Sciatic nerve (tissue), 2 donors: Measurements from ENCODE around the gene PSPH. TPM values are rescaled to one million over a fixed set of nuclear protein-coding genes. Genes with fewer than 3 reads are reported as not detected.
A peak's percentile ranks its signal among the peaks of the same experiment; 100 is the strongest.
"Not testable (repeated sequence)": the region's sequence is repeated elsewhere in the genome, so short reads cannot be mapped to it uniquely, and the experiment has no call there.

Experiments used
- ATAC-seq: fragments of 200-7000 bp; cut with Tn5 transposase; one replicate; pipeline ENCODE4 v1.9.1; 2020; ENCODE audit warnings: mild to moderate bottlenecking, moderate library complexity
- DNase-seq: peaks from one replicate; pipeline ENCODE4 v3.0.0-alpha.2; 2020; ENCODE audit warnings: low spot score
- intact Hi-C: fragments of 100-400 bp; cut with DNase I; formaldehyde crosslinking; loops from one replicate; pipeline ENCODE4 v1.14.2; 2022
- total RNA-seq: library from RNA; stranded (reverse); fragmentation: NEBNext Ultra II Directional; extraction: Animal tissue kit (Norgen Biotek cat#: 25700); gene quantifications from one replicate; pipeline ENCODE4 v1.2.1, GENCODE V29; 2021
- donor health status: DM: no; HTN: no; CAD: no.
- donor health status: DM: no; HTN: no; CAD: no.

PSPH gene
- total RNA-seq, 1 donor from 2014 or later: 11.5 TPM

- intact Hi-C loops, ATAC-seq: not testable (repeated sequence)
- peak; percentile 49 for DNase-seq
Observed at GRCh38 chr7:56066376-56066775, 15.1 kb upstream of the PSPH start.

GRCh38 chr7:56063882-56064625 is 12.8 kb upstream of the PSPH start, which contains the start of gene SUMF2:
TSS of gene SUMF2 (plus strand) at chr7:56064286. CDS start at chr7:56064312, 26 bp downstream.
- intact Hi-C loops: no loop called here
- ATAC-seq (peak; percentile 100), DNase-seq (peak; percentile 95)

GRCh38 chr7:56063500-56063881 is 12.2 kb upstream of the PSPH start:
- intact Hi-C loops: no loop called here
- ATAC-seq: no peak
- peak; percentile 4 for DNase-seq

DNA sequence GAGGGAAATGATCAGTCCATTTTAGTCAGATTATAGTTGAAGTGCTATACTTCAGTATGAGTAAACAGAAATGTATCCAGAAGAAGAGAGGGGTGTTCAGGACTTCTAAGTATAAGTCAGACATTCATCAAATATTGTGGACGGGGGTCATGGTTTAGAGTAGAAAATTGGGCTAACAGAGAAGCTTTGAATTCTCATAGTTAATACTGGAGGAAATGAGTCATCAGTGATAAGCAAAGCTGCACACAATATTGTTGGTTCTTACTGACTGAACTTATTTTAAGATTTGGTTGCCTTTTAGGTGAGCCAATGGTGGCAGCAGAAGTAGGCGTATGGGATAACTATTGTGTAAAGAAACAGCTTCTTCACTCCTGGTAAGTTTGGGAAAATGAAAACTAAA is 11.1 kb upstream of the PSPH start:
- intact Hi-C loops: no loop called here
- no peak for ATAC-seq
- no peak for DNase-seq

DNA sequence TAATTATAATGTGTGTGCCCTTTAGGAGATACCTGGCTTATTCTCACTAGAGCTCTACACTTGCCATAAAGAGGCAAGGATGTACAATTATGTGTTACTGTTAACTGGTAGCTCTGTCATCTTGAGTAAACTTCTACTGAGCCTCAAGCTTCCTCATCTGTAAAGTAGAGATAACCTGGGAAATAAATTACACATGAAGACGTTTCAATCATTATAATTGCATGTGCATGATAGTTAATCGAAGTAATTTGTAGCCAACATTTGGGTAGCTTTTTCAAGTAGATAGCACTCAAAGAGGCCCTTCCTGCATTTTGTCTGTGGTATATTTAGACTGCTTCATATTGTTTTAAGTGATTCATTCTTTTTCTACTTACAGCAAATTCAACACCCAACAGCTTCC is 2.7 kb upstream of the PSPH start:
- intact Hi-C loops: no loop called here
- DNase-seq (no peak), ATAC-seq (no peak)

GRCh38 chr7:56053379-56053778 is 2.1 kb upstream of the PSPH start:
- DNase-seq (peak; percentile 21), ATAC-seq (no peak)
- intact Hi-C loops: no loop called here

DNA sequence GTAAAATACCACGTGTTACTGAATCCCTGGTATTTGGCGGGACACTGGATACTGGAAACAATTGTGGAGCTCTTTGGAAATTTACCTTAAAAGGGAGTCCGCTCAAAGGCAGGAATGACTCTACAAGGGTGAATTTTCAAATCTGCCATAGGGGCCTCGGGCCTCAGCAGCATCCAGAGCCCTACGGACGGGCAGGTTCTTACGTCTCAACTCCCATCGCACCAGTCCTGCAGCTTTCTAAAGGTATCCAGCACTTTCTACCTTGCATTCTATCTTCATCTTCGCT is 248 bp downstream of the PSPH start:
- intact Hi-C loops: no loop called here
- DNase-seq (no peak), ATAC-seq (no peak)

DNA sequence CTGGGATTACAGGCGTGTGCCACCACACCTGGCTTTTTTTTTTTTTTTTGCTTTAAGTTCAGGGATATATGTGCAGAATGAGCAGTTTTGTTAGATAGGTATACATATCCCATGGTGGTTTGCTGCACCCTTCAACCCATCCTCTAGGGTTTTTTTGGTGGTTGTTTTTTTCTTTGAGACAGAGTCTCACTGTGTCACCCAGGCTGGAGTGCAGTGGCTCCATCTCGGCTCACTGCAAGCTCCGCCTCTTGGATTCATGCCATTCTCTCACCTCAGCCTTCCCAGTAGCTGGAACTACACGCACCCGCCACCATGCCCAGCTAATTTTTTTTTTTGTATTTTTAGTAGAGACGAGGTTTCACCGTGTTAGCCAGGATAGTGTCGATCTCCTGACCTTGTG is 2.5 kb downstream of the PSPH start:
- intact Hi-C loops, ATAC-seq: not testable (repeated sequence)
- peak; percentile 55 for DNase-seq

- intact Hi-C loops: no loop called here
- ATAC-seq: no peak
- no peak for DNase-seq
Observed at GRCh38 chr7:56048245-56048644, 3.0 kb downstream of the PSPH start.

DNA sequence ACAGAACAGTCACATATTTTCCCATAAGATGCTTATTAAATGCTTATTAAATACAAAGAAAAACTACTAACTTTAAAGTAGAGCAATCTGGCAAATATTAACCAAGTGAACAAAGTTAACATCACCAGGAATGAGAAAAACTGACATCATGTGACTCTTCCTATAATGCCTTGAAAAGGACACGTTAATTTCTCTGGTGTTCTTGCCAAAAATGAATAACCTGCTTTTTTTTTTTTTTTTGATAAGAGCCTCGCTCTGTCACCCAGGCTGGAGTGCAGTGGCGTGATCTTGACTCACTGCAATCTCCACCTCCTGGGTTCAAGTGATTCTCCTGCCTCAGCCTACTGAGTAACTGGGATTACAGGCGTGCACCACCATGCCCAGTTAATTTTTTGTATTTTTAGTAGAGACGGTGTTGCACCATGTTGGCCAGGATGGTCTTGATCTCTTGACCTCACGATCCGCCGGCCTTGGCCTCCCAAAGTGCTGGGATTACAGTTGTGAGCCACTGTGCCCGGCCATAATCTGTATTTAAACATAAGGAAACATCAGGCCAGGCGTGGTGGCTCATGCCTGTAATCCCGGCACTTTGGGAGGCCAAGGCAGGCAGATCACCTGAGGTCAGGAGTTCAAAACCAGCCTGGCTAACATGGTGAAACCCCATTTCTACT is 3.7 kb downstream of the PSPH start:
- peak; percentile 31 for DNase-seq
- intact Hi-C loops, ATAC-seq: not testable (repeated sequence)

DNA sequence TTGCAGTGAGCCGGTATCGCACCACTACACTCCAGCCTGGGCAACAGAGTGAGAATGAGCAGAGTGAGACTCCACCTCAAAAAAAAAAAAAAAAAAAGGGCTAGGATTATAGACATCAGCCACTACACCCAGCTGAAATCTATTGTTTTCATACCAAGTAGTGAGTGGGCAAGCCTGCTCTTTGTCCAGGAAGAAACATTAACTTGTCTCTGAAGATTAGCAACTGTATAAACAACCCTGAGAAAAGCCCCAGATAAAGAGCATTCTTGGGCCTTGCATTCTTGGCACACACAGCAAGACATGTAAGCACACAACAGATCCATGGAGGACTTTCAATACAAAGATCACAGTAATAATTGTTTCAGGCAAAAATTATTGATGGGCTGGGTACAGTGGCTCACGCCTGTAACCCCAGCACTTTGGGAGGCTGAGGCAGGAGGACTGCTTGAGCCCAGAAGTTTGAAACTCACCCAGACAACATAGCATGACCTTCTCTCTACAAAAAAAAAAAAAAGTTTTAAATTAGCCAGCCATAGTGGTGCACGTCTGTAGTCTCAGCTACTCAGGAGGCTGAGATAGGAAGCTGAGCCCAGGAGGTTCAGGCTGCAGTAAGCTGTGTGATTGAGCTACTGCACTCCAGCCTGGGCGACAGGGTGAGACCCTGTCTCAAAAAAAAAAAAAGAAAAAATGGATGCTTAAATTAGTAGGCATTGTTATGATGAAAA is 4.4 kb downstream of the PSPH start:
- ATAC-seq (no peak), DNase-seq (peak; percentile 6)

GRCh38 chr7:56045758-56046157 is 5.5 kb downstream of the PSPH start:
- intact Hi-C loops: not testable (repeated sequence)
- peak; percentile 7 for DNase-seq
- peak; percentile 35 for ATAC-seq

More for the DNA sequence above, 4.4 kb downstream of the PSPH start:
- intact Hi-C loops: no loop called here

DNA sequence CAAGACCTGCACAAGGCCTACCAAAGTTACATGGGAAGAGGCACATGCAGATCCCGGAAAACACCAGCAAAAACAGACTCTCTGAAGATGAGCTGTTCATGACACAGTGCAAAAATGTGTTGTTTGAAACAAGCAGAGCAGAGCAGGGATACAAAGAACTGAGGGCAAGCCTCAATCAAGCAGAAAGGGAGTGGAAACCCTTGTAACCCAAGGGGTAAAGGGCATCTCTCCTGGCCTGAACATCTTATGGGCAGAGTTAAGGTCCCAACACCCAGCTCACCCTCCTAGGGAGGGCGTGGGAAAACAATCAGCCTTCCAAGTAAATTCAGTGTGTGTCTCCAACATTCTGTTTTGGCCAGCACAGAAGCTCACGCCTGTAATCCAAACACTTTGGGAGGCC is 10.5 kb downstream of the PSPH start:
- intact Hi-C loops: loop anchor here (2.0 kb wide), 1 partner anchor 68 kb away; no protein-coding TSS in a partner anchor
- ATAC-seq (no peak), DNase-seq (peak; percentile 3)

GRCh38 chr7:56033671-56034432 is 17.4 kb downstream of the PSPH start:
- intact Hi-C loops: no loop called here
- DNase-seq: no peak
- ATAC-seq: peak; percentile 84

DNA sequence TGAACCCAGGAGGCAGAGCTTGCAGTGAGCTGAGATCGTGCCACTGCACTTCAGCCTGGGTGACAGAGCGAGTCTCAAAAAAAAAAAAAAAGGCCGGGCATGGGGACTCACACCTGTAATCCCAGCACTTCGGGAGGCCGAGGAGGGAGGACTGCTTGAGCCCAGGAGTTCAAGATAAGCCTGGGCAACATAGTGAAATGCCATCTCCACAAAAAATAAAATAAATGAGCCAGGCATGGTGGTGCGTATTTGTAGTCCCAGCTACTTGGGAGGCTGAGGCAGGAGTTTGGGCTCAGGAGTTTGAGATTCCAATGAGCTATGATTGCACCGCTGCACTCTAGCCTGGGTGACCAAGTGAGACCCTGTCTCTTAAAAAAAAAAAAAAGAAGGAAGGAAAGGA is 18.7 kb downstream of the PSPH start:
- DNase-seq, intact Hi-C loops, ATAC-seq: not testable (repeated sequence)

GRCh38 chr7:56031556-56031955 is 19.7 kb downstream of the PSPH start:
- DNase-seq, intact Hi-C loops, ATAC-seq: not testable (repeated sequence)

DNA sequence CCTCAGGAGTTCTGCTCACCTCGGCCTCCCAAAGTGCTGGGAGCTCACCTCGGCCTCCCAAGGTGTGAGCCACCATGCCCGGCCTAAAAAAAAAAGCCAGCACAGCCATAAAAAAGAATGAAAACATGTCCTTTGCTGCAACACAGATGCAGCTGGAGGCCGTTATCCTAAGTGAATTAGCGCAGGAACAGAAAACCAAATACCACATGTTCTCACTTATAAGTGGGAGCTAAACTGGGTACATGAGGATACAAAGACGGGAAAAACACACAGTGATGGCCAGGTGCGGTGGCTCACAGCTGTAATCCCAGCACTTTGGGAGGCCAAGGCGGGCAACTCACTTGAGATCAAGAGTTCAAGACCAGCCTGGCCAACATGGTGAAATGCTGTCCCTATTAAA is 20.9 kb downstream of the PSPH start:
- intact Hi-C loops: no loop called here
- ATAC-seq (no peak), DNase-seq (no peak)

- ATAC-seq: no peak
- no peak for DNase-seq
Observed at GRCh38 chr7:56028942-56029630, 22.2 kb downstream of the PSPH start.

GRCh38 chr7:56026538-56026937 is 24.7 kb downstream of the PSPH start:
- ATAC-seq (no peak), DNase-seq (no peak)
- intact Hi-C loops: no loop called here

More at GRCh38 chr7:56028942-56029630, 22.2 kb downstream of the PSPH start:
- intact Hi-C loops: no loop called here
